Measurements from ENCODE around the gene CCR4. TPM values are rescaled to one million over a fixed set of nuclear protein-coding genes. Genes with fewer than 3 reads are reported as not detected.
A peak's percentile ranks its signal among the peaks of the same experiment; 100 is the strongest.
"Not testable (repeated sequence)": the region's sequence is repeated elsewhere in the genome, so short reads cannot be mapped to it uniquely, and the experiment has no call there.

Gene CCR4
- total RNA-seq, 1 donor from 2014 or later, result 0.49 TPM

DNA sequence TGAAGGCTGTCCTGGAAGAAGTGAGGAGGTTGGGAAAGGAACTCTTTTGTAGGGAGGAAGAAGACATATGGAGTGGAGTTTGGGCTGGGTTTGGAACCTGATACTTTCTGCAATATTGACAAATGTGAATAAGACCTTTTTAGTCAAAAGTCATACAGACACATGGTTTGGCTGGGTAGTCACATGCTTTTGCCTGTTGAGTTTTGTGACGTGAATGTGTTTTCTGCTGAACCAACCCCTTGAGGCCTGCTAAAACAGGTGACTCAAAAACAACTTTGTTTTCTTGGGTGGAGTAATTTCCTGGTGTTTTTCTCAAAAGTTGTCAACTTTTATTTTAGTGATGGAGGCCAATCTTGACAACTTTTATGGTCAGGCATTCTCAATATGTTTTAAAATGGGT, 39.4 kb upstream of the CCR4 start:
- H3K4me1 ChIP-seq, result peaks cover 12% of the 10 kb centered on the region
- no peak overlapping the region for H3K27ac ChIP-seq
- H3K9me3 ChIP-seq, result no peaks in the 10 kb centered on the region
- no peaks in the 10 kb centered on the region for H3K27me3 ChIP-seq
- TF ChIP-seq, protein P1, sequence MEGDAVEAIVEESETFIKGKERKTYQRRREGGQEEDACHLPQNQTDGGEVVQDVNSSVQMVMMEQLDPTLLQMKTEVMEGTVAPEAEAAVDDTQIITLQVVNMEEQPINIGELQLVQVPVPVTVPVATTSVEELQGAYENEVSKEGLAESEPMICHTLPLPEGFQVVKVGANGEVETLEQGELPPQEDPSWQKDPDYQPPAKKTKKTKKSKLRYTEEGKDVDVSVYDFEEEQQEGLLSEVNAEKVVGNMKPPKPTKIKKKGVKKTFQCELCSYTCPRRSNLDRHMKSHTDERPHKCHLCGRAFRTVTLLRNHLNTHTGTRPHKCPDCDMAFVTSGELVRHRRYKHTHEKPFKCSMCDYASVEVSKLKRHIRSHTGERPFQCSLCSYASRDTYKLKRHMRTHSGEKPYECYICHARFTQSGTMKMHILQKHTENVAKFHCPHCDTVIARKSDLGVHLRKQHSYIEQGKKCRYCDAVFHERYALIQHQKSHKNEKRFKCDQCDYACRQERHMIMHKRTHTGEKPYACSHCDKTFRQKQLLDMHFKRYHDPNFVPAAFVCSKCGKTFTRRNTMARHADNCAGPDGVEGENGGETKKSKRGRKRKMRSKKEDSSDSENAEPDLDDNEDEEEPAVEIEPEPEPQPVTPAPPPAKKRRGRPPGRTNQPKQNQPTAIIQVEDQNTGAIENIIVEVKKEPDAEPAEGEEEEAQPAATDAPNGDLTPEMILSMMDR (IDR thresholded peaks at IDR 0.05), result no peak
- no peak for TF ChIP-seq POLR2A (IDR thresholded peaks at IDR 0.05)
- TF ChIP-seq POLR2AphosphoS5 (IDR thresholded peaks at IDR 0.05; ENCODE audit: insufficient read depth in 1 of 2, low read depth in 1 of 2), result no peak
- H3K4me3 ChIP-seq, result no peak overlapping the region
- no peaks in the 10 kb centered on the region for H3K36me3 ChIP-seq
- DNase-seq (ENCODE audit: extremely low spot score in 2 of 2), result no peak
- intact Hi-C loops (cut with DNase I), result no loop called here

DNA sequence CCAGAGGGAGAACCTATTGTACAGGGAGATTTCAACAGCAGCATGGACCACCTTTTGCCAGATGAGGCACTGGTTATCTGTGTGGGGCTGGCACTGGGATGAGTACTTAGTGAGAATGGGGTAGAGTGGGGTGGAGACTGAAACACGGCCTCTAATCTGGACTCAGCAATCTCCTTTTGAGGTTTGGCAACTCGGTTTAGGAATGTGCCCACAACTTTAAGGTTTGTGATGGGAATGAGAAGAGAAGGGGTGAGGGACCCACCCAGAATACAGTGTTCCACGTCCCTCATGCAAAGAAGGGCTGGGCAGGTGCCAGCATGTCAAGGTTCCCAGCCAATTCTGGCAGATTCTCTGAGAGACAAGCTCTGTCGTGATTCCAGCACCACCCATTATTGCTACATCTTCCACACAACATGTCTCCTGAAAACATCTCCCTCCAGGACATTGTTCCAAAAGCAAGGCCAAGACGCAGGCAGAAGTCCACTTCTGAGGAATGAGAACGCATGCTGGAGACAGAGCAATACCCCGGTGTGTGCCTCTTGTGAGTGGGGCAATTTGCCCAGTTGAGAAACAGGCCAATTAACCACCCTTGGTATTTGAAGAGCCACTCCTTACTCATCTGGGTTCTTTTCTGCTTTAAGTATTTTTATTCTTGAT, 37.5 kb upstream of the CCR4 start:
- peak in 1 of 2 donors; percentile 93 for DNase-seq (ENCODE audit: extremely low spot score in 2 of 2)
- Histone ChIP-seq H3K27me3 (no peaks in the 10 kb centered on the region), H3K27ac (peak overlapping the region; percentile 27)

DNA sequence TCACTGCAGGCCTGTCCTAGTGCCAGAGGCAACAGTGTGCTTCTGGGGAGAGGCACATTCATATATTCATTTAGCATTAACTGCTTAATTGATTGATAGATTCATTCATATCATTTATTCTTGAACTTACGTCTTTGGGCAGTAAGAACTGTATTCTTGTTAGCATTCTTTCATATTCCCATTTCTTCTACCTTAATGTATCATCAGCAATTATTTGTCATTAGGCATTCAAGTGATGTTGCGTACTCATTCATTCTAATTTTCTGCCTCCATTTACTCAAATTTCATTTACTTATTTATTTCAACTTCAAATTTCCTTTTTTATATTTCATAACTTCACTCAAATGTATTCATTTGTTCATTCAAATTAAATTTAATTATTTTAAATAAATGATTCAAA, 31.5 kb upstream of the CCR4 start:
- no peak overlapping the region for H3K4me3 ChIP-seq
- no peaks in the 10 kb centered on the region for H3K27me3 ChIP-seq
- TF ChIP-seq, protein P1 (IDR thresholded peaks at IDR 0.05), result no peak
- TF ChIP-seq POLR2AphosphoS5 (IDR thresholded peaks at IDR 0.05; ENCODE audit: insufficient read depth in 1 of 2, low read depth in 1 of 2) (no peak), POLR2A (IDR thresholded peaks at IDR 0.05) (no peak)
- DNase-seq (ENCODE audit: extremely low spot score in 2 of 2), result no peak
- H3K4me1 ChIP-seq, result no peaks in the 10 kb centered on the region
- H3K27ac ChIP-seq, result no peak overlapping the region
- intact Hi-C loops (cut with DNase I), result no loop called here
- H3K36me3 ChIP-seq, result no peaks in the 10 kb centered on the region
- H3K9me3 ChIP-seq, result no peaks in the 10 kb centered on the region

More for the DNA sequence above, 37.5 kb upstream of the CCR4 start:
- TF ChIP-seq POLR2A (IDR thresholded peaks at IDR 0.05) (no peak), POLR2AphosphoS5 (IDR thresholded peaks at IDR 0.05; ENCODE audit: insufficient read depth in 1 of 2, low read depth in 1 of 2) (peak in 1 of 2 donors; percentile 61)
- H3K4me3 ChIP-seq, result no peak overlapping the region
- H3K4me1 ChIP-seq, result peaks cover 12% of the 10 kb centered on the region
- intact Hi-C loops (cut with DNase I), result no loop called here
- no peaks in the 10 kb centered on the region for H3K36me3 ChIP-seq
- no peaks in the 10 kb centered on the region for H3K9me3 ChIP-seq

DNA sequence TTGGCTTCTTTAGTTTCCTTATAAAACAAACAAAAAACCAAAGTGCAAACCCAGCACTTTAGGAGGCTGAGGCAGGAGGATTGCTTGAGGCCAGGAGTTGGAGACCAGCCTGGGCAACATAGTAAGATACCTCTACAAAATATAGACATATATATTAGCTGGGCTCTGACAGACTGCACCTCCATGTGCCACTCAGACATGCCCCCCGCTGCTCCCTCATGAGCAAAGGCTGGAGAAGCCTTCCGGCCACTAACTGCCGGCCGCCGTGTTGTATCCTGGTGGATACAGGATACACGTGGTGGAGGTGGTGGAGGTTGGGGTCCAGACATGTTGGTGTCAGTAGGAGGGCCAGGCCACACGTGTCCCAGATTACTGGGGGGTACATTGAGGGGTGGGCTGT, 29.4 kb upstream of the CCR4 start:
- intact Hi-C loops (cut with DNase I), result no loop called here
- Histone ChIP-seq H3K27me3 (no peaks in the 10 kb centered on the region), H3K4me3 (no peak overlapping the region), H3K36me3 (no peaks in the 10 kb centered on the region), H3K4me1 (no peaks in the 10 kb centered on the region), H3K9me3 (no peaks in the 10 kb centered on the region), H3K27ac (no peak overlapping the region)
- no peak for TF ChIP-seq POLR2AphosphoS5 (IDR thresholded peaks at IDR 0.05; ENCODE audit: insufficient read depth in 1 of 2, low read depth in 1 of 2)
- TF ChIP-seq, protein P1 (IDR thresholded peaks at IDR 0.05), result no peak
- TF ChIP-seq POLR2A (IDR thresholded peaks at IDR 0.05), result no peak
- DNase-seq (ENCODE audit: extremely low spot score in 2 of 2), result no peak

DNA sequence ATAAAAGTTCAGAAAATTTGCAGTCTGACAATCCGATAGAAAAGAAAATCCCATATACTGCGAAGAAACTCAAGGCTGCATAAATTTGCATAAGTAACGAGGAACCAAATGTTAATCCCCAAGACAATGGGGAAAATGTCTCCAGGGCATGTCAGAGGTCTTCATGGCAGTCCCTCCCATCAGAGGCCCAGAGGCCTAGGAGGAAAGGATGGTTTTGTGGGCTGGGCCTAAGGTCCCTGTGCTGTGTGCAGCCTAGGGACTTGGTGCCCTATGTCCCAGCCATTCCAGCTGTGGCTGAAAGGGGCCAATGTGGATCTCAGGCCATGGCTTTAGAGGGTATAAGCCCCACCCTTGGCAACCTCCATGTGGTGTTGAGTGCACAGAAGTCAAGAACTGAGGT, 21.3 kb upstream of the CCR4 start:
- Histone ChIP-seq H3K36me3 (no peaks in the 10 kb centered on the region), H3K4me1 (no peaks in the 10 kb centered on the region), H3K4me3 (no peak overlapping the region), H3K9me3 (no peaks in the 10 kb centered on the region), H3K27me3 (no peaks in the 10 kb centered on the region), H3K27ac (no peak overlapping the region)
- intact Hi-C loops (cut with DNase I), result no loop called here
- TF ChIP-seq POLR2AphosphoS5 (IDR thresholded peaks at IDR 0.05; ENCODE audit: insufficient read depth in 1 of 2, low read depth in 1 of 2) (no peak), POLR2A (IDR thresholded peaks at IDR 0.05) (no peak)
- TF ChIP-seq, protein P1 (IDR thresholded peaks at IDR 0.05), result no peak
- DNase-seq (ENCODE audit: extremely low spot score in 2 of 2), result no peak

DNA sequence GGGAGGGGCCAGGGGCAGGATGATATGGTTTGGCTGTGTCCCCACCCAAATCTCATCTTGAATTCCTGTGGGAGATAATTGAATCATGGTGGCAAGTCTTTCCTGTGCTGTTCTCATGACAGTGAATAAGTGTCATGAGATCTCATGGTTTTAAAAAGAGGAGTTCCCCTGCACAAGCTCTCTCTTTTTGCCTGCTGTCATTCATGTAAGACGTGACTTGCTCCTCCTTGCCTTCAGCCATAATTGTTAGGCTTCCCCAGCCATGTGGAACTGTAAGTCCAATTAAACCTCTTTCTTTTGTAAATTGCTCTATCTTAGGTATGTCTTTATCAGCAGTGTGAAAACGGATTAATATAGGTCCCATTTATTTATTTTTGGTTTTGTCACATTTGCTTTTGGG, 20.2 kb upstream of the CCR4 start:
- not testable (repeated sequence) for DNase-seq (ENCODE audit: extremely low spot score in 2 of 2)

More for the DNA sequence above, 20.2 kb upstream of the CCR4 start:
- H3K4me1 ChIP-seq; H3K27ac ChIP-seq; H3K4me3 ChIP-seq; H3K27me3 ChIP-seq; H3K36me3 ChIP-seq; H3K9me3 ChIP-seq; intact Hi-C loops (cut with DNase I): not testable (repeated sequence)
